Activated naive CD4-positive, alpha-beta T cell treated with anti-CD3 and anti-CD28 coated beads for 36 hours (primary cell): ENCODE measurements around the gene PCDHA12. TPM values are rescaled to one million over a fixed set of nuclear protein-coding genes. Genes with fewer than 3 reads are reported as not detected.
"Not testable (repeated sequence)": the region's sequence is repeated elsewhere in the genome, so short reads cannot be mapped to it uniquely, and the experiment has no call there.

Source experiments
- CTCF ChIA-PET: fragments of 350-600 bp; sonication (Branson Sonifier 250); formaldehyde crosslinking; loops from one replicate; lab custom pipeline; 2021; ENCODE audit warnings: antibody characterized with exemption; lab: Charles Lee
- DNase-seq: peaks from one replicate; pipeline ENCODE4 v3.0.0-alpha.2; 2020
- H3K27ac Mint-ChIP-seq: one replicate; pipeline ENCODE4 v1.8.0; 2021; ENCODE audit warnings: mild to moderate bottlenecking, mixed read lengths
- H3K27me3 Mint-ChIP-seq: one replicate; pipeline ENCODE4 v1.8.0; 2021; ENCODE audit warnings: low read depth, mixed read lengths
- H3K36me3 Mint-ChIP-seq: one replicate; pipeline ENCODE4 v1.8.0; 2021; ENCODE audit warnings: low read depth, mixed read lengths
- H3K4me1 Mint-ChIP-seq: one replicate; pipeline ENCODE4 v1.8.0; 2021; ENCODE audit warnings: low read depth, mixed read lengths
- H3K4me3 Mint-ChIP-seq: one replicate; pipeline ENCODE4 v1.8.0; 2021; ENCODE audit warnings: mild to moderate bottlenecking, moderate library complexity, mixed read lengths
- H3K9me3 Mint-ChIP-seq: one replicate; pipeline ENCODE4 v1.8.0; 2021; ENCODE audit warnings: mixed read lengths
- intact Hi-C: fragments of 100-400 bp; cut with micrococcal nuclease; formaldehyde crosslinking; loops from one replicate; pipeline ENCODE4 v1.15.1; 2023
- total RNA-seq, 2 experiments: library from RNA; stranded (reverse); gene quantifications; one replicate each; pipeline ENCODE4 v1.2.3, GENCODE V29; 2021

Gene PCDHA12
- total RNA-seq, 2 experiments from 2014 or later = not detected

- intact Hi-C loops = not testable (repeated sequence)
- peaks cover 50% of the 10 kb centered on the region for H3K27me3 Mint-ChIP-seq
These were observed 1.6 kb downstream of the PCDHA12 start for GRCh38 chr5:140876541-140877261.

GRCh38 chr5:140877262-140877581 is 2.1 kb downstream of the PCDHA12 start:
- Mint-ChIP-seq H3K27me3 (peaks cover 49% of the 10 kb centered on the region), H3K4me1 (no peaks in the 10 kb centered on the region), H3K9me3 (peaks cover 11% of the 10 kb centered on the region), H3K4me3 (no peak overlapping the region), H3K36me3 (peaks cover 9% of the 10 kb centered on the region), H3K27ac (no peak overlapping the region)
- CTCF ChIA-PET = no interaction called here
- intact Hi-C loops = no loop called here
- no peak for DNase-seq

More at GRCh38 chr5:140876541-140877261, 1.6 kb downstream of the PCDHA12 start:
- not testable (repeated sequence) for H3K36me3 Mint-ChIP-seq, H3K27ac Mint-ChIP-seq, DNase-seq, H3K9me3 Mint-ChIP-seq, H3K4me3 Mint-ChIP-seq, H3K4me1 Mint-ChIP-seq
- CTCF ChIA-PET = interaction anchor here (0.7 kb wide), 1 partner anchor 141 kb away, joined by 3 read pairs; no protein-coding TSS in a partner anchor

GRCh38 chr5:140881889-140882590 is 6.9 kb downstream of the PCDHA12 start, which contains the start of gene PCDHA13:
TSS of gene PCDHA13 (plus strand) at chr5:140882124. CDS start at chr5:140882269, 145 bp downstream.
- Mint-ChIP-seq H3K4me3 (no peak within 1 kb of the TSS), H3K27ac (peak within 1 kb of the TSS; percentile 50), H3K9me3 (peaks cover 16% of the 10 kb centered on the region), H3K4me1 (no peaks in the 10 kb centered on the region), H3K36me3 (peaks cover 10% of the 10 kb centered on the region), H3K27me3 (peaks cover 33% of the 10 kb centered on the region)
- DNase-seq = no peak
- intact Hi-C loops = loop anchor here (2.0 kb wide), 1 partner anchor 159 kb away; no protein-coding TSS in a partner anchor
- CTCF ChIA-PET = interaction anchor here (0.7 kb wide), 1 partner anchor 108 kb away, joined by 3 read pairs; no protein-coding TSS in a partner anchor

GRCh38 chr5:140882591-140882899 is 7.4 kb downstream of the PCDHA12 start:
- Mint-ChIP-seq H3K36me3 (peaks cover 10% of the 10 kb centered on the region), H3K4me3 (no peak overlapping the region), H3K4me1 (no peaks in the 10 kb centered on the region), H3K27me3 (peaks cover 33% of the 10 kb centered on the region), H3K27ac (peak overlapping the region; percentile 50), H3K9me3 (peaks cover 18% of the 10 kb centered on the region)
- CTCF ChIA-PET = no interaction called here
- intact Hi-C loops = loop anchor here (2.0 kb wide), 1 partner anchor 158 kb away; no protein-coding TSS in a partner anchor
- no peak for DNase-seq

GRCh38 chr5:140883373-140883772 is 8.3 kb downstream of the PCDHA12 start:
- Mint-ChIP-seq H3K27me3 (peaks cover 34% of the 10 kb centered on the region), H3K9me3 (peaks cover 18% of the 10 kb centered on the region), H3K36me3 (peaks cover 10% of the 10 kb centered on the region), H3K27ac (no peak overlapping the region), H3K4me3 (no peak overlapping the region), H3K4me1 (no peaks in the 10 kb centered on the region)
- DNase-seq = no peak
- intact Hi-C loops = loop anchor here (2.0 kb wide), 1 partner anchor 157 kb away; no protein-coding TSS in a partner anchor
- CTCF ChIA-PET = no interaction called here

- H3K9me3 Mint-ChIP-seq = peaks cover 18% of the 10 kb centered on the region
- no peak for DNase-seq
- no peak overlapping the region for H3K4me3 Mint-ChIP-seq
- peaks cover 10% of the 10 kb centered on the region for H3K36me3 Mint-ChIP-seq
- no peaks in the 10 kb centered on the region for H3K4me1 Mint-ChIP-seq
- intact Hi-C loops = loop anchor here (2.0 kb wide), 1 partner anchor 157 kb away; no protein-coding TSS in a partner anchor
- no peak overlapping the region for H3K27ac Mint-ChIP-seq
- H3K27me3 Mint-ChIP-seq = peaks cover 33% of the 10 kb centered on the region
- CTCF ChIA-PET = no interaction called here
These were observed 9.0 kb downstream of the PCDHA12 start for GRCh38 chr5:140883927-140884697.

GRCh38 chr5:140916325-140916724 is 41.2 kb downstream of the PCDHA12 start:
- Mint-ChIP-seq H3K4me3 (no peak overlapping the region), H3K9me3 (peaks cover 5% of the 10 kb centered on the region), H3K27ac (no peak overlapping the region), H3K36me3 (no peaks in the 10 kb centered on the region), H3K27me3 (peaks cover 10% of the 10 kb centered on the region), H3K4me1 (no peaks in the 10 kb centered on the region)
- CTCF ChIA-PET = no interaction called here
- no peak for DNase-seq
- intact Hi-C loops = no loop called here

- Mint-ChIP-seq H3K27me3 (peaks cover 52% of the 10 kb centered on the region), H3K9me3 (peaks cover 2% of the 10 kb centered on the region), H3K4me3 (no peak overlapping the region), H3K27ac (no peak overlapping the region), H3K4me1 (peaks cover 8% of the 10 kb centered on the region), H3K36me3 (no peaks in the 10 kb centered on the region)
- no peak for DNase-seq
- CTCF ChIA-PET = no interaction called here
- intact Hi-C loops = no loop called here
These were observed 48.5 kb downstream of the PCDHA12 start for GRCh38 chr5:140923601-140924000.

- Mint-ChIP-seq H3K27me3 (peaks cover 55% of the 10 kb centered on the region), H3K27ac (no peak within 1 kb of the TSS), H3K4me1 (peaks cover 8% of the 10 kb centered on the region), H3K4me3 (peak within 1 kb of the TSS; percentile 38), H3K36me3 (no peaks in the 10 kb centered on the region), H3K9me3 (no peaks in the 10 kb centered on the region)
- DNase-seq = no peak
- CTCF ChIA-PET = no interaction called here
- intact Hi-C loops = loop anchor here (2.0 kb wide), 1 partner anchor 115 kb away; no protein-coding TSS in a partner anchor
These were observed 50.8 kb downstream of the PCDHA12 start, which contains the start of gene PCDHAC1 for GRCh38 chr5:140925806-140926442. TSS of gene PCDHAC1 (plus strand) at chr5:140926299. CDS start at chr5:140926893, 594 bp downstream.

- CTCF ChIA-PET = no interaction called here
- Mint-ChIP-seq H3K4me1 (peaks cover 8% of the 10 kb centered on the region), H3K9me3 (no peaks in the 10 kb centered on the region), H3K36me3 (no peaks in the 10 kb centered on the region), H3K4me3 (peak overlapping the region; percentile 38), H3K27ac (no peak overlapping the region), H3K27me3 (peaks cover 52% of the 10 kb centered on the region)
- intact Hi-C loops = loop anchor here (2.0 kb wide), 1 partner anchor 114 kb away; no protein-coding TSS in a partner anchor
- DNase-seq = peak; percentile 44
These were observed 51.5 kb downstream of the PCDHA12 start for GRCh38 chr5:140926443-140927227.

GRCh38 chr5:140927228-140927573 is 52.1 kb downstream of the PCDHA12 start:
- CTCF ChIA-PET = no interaction called here
- no peak overlapping the region for H3K27ac Mint-ChIP-seq
- peaks cover 8% of the 10 kb centered on the region for H3K4me1 Mint-ChIP-seq
- H3K27me3 Mint-ChIP-seq = peaks cover 49% of the 10 kb centered on the region
- no peaks in the 10 kb centered on the region for H3K36me3 Mint-ChIP-seq
- peak overlapping the region; percentile 38 for H3K4me3 Mint-ChIP-seq
- no peaks in the 10 kb centered on the region for H3K9me3 Mint-ChIP-seq
- intact Hi-C loops = loop anchor here (2.0 kb wide), 1 partner anchor 114 kb away; no protein-coding TSS in a partner anchor
- no peak for DNase-seq
